Measurements from ENCODE around the gene C6orf141.

- TF ChIP-seq CTCF (conservative IDR thresholded peaks at IDR 0.05; ENCODE audit: low read depth, low read length) (no peak), EZH2phosphoT487 (IDR thresholded peaks at IDR 0.05; ENCODE audit: borderline replicate concordance, low read length) (no peak)
These were observed 15.4 kb downstream of the C6orf141 start for GRCh38 chr6:49565855-49566254.

All from PC-3 (cell line).